OCI-LY7 (cell line): Measurements from ENCODE around the gene SLC39A7.

ENCODE experiments used
- CTCF ChIP-seq: fragments of 200-600 bp; sonication (generic); conservative IDR thresholded peaks from 2 replicates; pipeline ENCODE4 v1.5.1; 2014; ENCODE audit warnings: mild to moderate bottlenecking, antibody characterized with exemption, low read length, moderate library complexity, mixed read lengths
- EZH2phosphoT487 ChIP-seq: fragments of 200-600 bp; sonication (generic); IDR thresholded peaks from 2 replicates; pipeline ENCODE4 v1.6.1; 2018; ENCODE audit warnings: low read depth, borderline replicate concordance, mild to moderate bottlenecking, mixed run types, antibody characterized with exemption, low read length, moderate library complexity, mixed read lengths

GRCh38 chr6:33156964-33157363, 43.7 kb upstream of the SLC39A7 start:
- TF ChIP-seq CTCF: no peak
- TF ChIP-seq EZH2phosphoT487: no peak
